ENCODE measurements around the gene GIPC2.
A peak's percentile ranks its signal among the peaks of the same experiment; 100 is the strongest.
"Not testable (repeated sequence)": the region's sequence is repeated elsewhere in the genome, so short reads cannot be mapped to it uniquely, and the experiment has no call there.

The GIPC2 gene

GRCh38 chr1:78038071-78038470, 7.7 kb upstream of the GIPC2 start:
- peak; percentile 71 for DNase-seq (ENCODE audit: low read depth)

- peak; percentile 81 for DNase-seq (ENCODE audit: low read depth)
Observed at GRCh38 chr1:78038491-78038939, 7.3 kb upstream of the GIPC2 start.

GRCh38 chr1:78040484-78041089, 5.2 kb upstream of the GIPC2 start:
- DNase-seq (ENCODE audit: low read depth), result no peak

- no peak for DNase-seq (ENCODE audit: low read depth)
Observed at GRCh38 chr1:78043436-78043835, 2.3 kb upstream of the GIPC2 start.

- DNase-seq (ENCODE audit: low read depth), result no peak
Observed at GRCh38 chr1:78044796-78045562, 787 bp upstream of the GIPC2 start.

GRCh38 chr1:78045563-78045925, 222 bp upstream of the GIPC2 start:
- DNase-seq (ENCODE audit: low read depth), result no peak

GRCh38 chr1:78047106-78047505, 1.3 kb downstream of the GIPC2 start:
- no peak for DNase-seq (ENCODE audit: low read depth)

- DNase-seq (ENCODE audit: low read depth), result no peak
Observed at GRCh38 chr1:78047631-78048030, 1.9 kb downstream of the GIPC2 start.

- DNase-seq (ENCODE audit: low read depth), result no peak
Observed at GRCh38 chr1:78048446-78048845, 2.7 kb downstream of the GIPC2 start.

GRCh38 chr1:78049396-78049795, 3.6 kb downstream of the GIPC2 start:
- DNase-seq (ENCODE audit: low read depth), result no peak

GRCh38 chr1:78051005-78051404, 5.2 kb downstream of the GIPC2 start:
- DNase-seq (ENCODE audit: low read depth), result no peak

- DNase-seq (ENCODE audit: low read depth), result no peak
Observed at GRCh38 chr1:78052685-78053405, 7.1 kb downstream of the GIPC2 start.

GRCh38 chr1:78053498-78053897, 7.7 kb downstream of the GIPC2 start:
- DNase-seq (ENCODE audit: low read depth), result no peak

GRCh38 chr1:78054559-78054958, 8.8 kb downstream of the GIPC2 start:
- DNase-seq (ENCODE audit: low read depth), result no peak

- no peak for DNase-seq (ENCODE audit: low read depth)
Observed at GRCh38 chr1:78054972-78055371, 9.2 kb downstream of the GIPC2 start.

GRCh38 chr1:78055565-78056132, 9.9 kb downstream of the GIPC2 start:
- DNase-seq (ENCODE audit: low read depth), result no peak

GRCh38 chr1:78058670-78059069, 12.9 kb downstream of the GIPC2 start:
- DNase-seq (ENCODE audit: low read depth), result no peak

- DNase-seq (ENCODE audit: low read depth), result no peak
Observed at GRCh38 chr1:78060857-78061563, 15.2 kb downstream of the GIPC2 start.

GRCh38 chr1:78061825-78062523, 16.2 kb downstream of the GIPC2 start:
- DNase-seq (ENCODE audit: low read depth), result peak; percentile 91

GRCh38 chr1:78064886-78065285, 19.1 kb downstream of the GIPC2 start:
- not testable (repeated sequence) for DNase-seq (ENCODE audit: low read depth)

GRCh38 chr1:78068681-78069283, 23.0 kb downstream of the GIPC2 start:
- no peak for DNase-seq (ENCODE audit: low read depth)
